Mesenchymal stem cell (in vitro differentiated cells and primary cell): ENCODE results near the gene VTI1A.

Experiments
- DNase-seq: peaks from one replicate; pipeline ENCODE4 v3.0.0-alpha.2; 2013
- H2AFZ ChIP-seq: one replicate; pipeline ENCODE4 v1.6.1; 2013; ENCODE audit warnings: low read depth, mild to moderate bottlenecking, control low read depth, inconsistent platforms, low read length, moderate library complexity
- H2AK5ac ChIP-seq: 2 replicates; pipeline ENCODE4 v1.6.1; 2013; ENCODE audit warnings: low read length, moderate library complexity, mild to moderate bottlenecking, inconsistent platforms; ENCODE audit not compliant: severe bottlenecking
- H2BK120ac ChIP-seq: one replicate; pipeline ENCODE4 v1.6.1; 2013; ENCODE audit warnings: low read depth, mild to moderate bottlenecking, inconsistent platforms, low read length, moderate library complexity
- H2BK12ac ChIP-seq, 2 experiments: one replicate each; pipeline ENCODE4 v1.6.1; 2013; ENCODE audit warnings: inconsistent platforms in 2 of 2, low read length in 2 of 2, mild to moderate bottlenecking in 2 of 2, moderate library complexity in 2 of 2, control low read depth in 1 of 2
- H2BK15ac ChIP-seq: one replicate; pipeline ENCODE4 v1.6.1; 2013; ENCODE audit warnings: mild to moderate bottlenecking, low read depth, inconsistent platforms; ENCODE audit not compliant: poor library complexity, severe bottlenecking
- H2BK5ac ChIP-seq: 2 replicates; pipeline ENCODE4 v1.6.1; 2013; ENCODE audit warnings: low read depth, mild to moderate bottlenecking, low read length, control low read depth, inconsistent platforms; ENCODE audit not compliant: poor library complexity, severe bottlenecking
- H3K14ac ChIP-seq, 2 experiments: one replicate each; pipeline ENCODE4 v1.6.1; 2013; ENCODE audit warnings: inconsistent platforms in 2 of 2, low read length in 2 of 2, control low read depth in 1 of 2, mild to moderate bottlenecking in 1 of 2, moderate library complexity in 1 of 2
- H3K18ac ChIP-seq, 2 experiments: one replicate each; pipeline ENCODE4 v1.6.1; 2013; ENCODE audit warnings: inconsistent platforms in 2 of 2, low read length in 2 of 2, control low read depth in 1 of 2, low read depth in 1 of 2, mild to moderate bottlenecking in 1 of 2
- H3K23ac ChIP-seq, 2 experiments: one replicate each; pipeline ENCODE4 v1.6.1; 2013; ENCODE audit warnings: inconsistent platforms in 2 of 2, low read length in 2 of 2, mild to moderate bottlenecking in 2 of 2, moderate library complexity in 2 of 2, control low read depth in 1 of 2
- H3K27ac ChIP-seq: 2 replicates; pipeline ENCODE4 v1.5.1; 2013; ENCODE audit warnings: mild to moderate bottlenecking, moderate library complexity, low read length, control low read depth, inconsistent platforms; ENCODE audit not compliant: poor library complexity, severe bottlenecking
- H3K27me3 ChIP-seq, 2 experiments: 2 replicates each; pipeline versions ENCODE4 v1.6.1 to v1.7.0; 2013; ENCODE audit warnings: low read length in 2 of 2, mild to moderate bottlenecking in 2 of 2, moderate library complexity in 2 of 2, control low read depth in 1 of 2, inconsistent platforms in 1 of 2; ENCODE audit not compliant: control insufficient read depth in 1 of 2, insufficient read depth in 1 of 2
- H3K36me3 ChIP-seq, 2 experiments: 2 replicates each; pipeline versions ENCODE4 v1.6.1 to v1.7.0; 2013; ENCODE audit warnings: low read length in 2 of 2, control low read depth in 1 of 2, inconsistent platforms in 1 of 2, low read depth in 1 of 2, mild to moderate bottlenecking in 1 of 2; ENCODE audit not compliant: insufficient read depth in 2 of 2, control insufficient read depth in 1 of 2
- H3K4ac ChIP-seq, 2 experiments: one replicate each; pipeline ENCODE4 v1.6.1; 2013; ENCODE audit warnings: inconsistent platforms in 2 of 2, low read length in 2 of 2, mild to moderate bottlenecking in 2 of 2, moderate library complexity in 2 of 2, control low read depth in 1 of 2, low read depth in 1 of 2
- H3K4me1 ChIP-seq: 2 replicates; pipeline ENCODE4 v1.6.1; 2013; ENCODE audit warnings: low read depth, low read length, control low read depth; ENCODE audit not compliant: control insufficient read depth, insufficient read depth
- H3K4me2 ChIP-seq: 2 replicates; pipeline ENCODE4 v1.6.1; 2013; ENCODE audit warnings: low read length, mild to moderate bottlenecking, inconsistent platforms; ENCODE audit not compliant: poor library complexity, severe bottlenecking
- H3K4me3 ChIP-seq, 2 experiments: 2 replicates each; pipeline versions ENCODE4 v1.5.1 to v1.7.0; 2013; ENCODE audit warnings: low read length in 2 of 2, mild to moderate bottlenecking in 2 of 2, control low read depth in 1 of 2, low read depth in 1 of 2; ENCODE audit not compliant: insufficient read depth in 1 of 2
- H3K79me1 ChIP-seq: replicated peaks from 2 replicates; pipeline ENCODE4 v1.6.1; 2013; ENCODE audit warnings: mild to moderate bottlenecking, control low read depth, low read length, inconsistent platforms; ENCODE audit not compliant: poor library complexity, severe bottlenecking
- H3K9ac ChIP-seq: 2 replicates; pipeline ENCODE4 v1.7.0; 2013; ENCODE audit warnings: mild to moderate bottlenecking, low read length, moderate library complexity
- H3K9me3 ChIP-seq: 2 replicates; pipeline ENCODE4 v1.7.0; 2013; ENCODE audit warnings: mild to moderate bottlenecking, low read length; ENCODE audit not compliant: control insufficient read depth
- H4K8ac ChIP-seq: one replicate; pipeline ENCODE4 v1.6.1; 2013; ENCODE audit warnings: inconsistent platforms, mild to moderate bottlenecking, low read length, moderate library complexity
- H4K91ac ChIP-seq: one replicate; pipeline ENCODE4 v1.6.1; 2013; ENCODE audit warnings: mild to moderate bottlenecking, low read length, inconsistent platforms
- WGBS: methylation state at CpG from one replicate; pipeline ENCODE4 v1.1.7; 2013; ENCODE audit warnings: mixed read lengths; 5-methylcytosine and 5-hydroxymethylcytosine counted together

VTI1A gene

GRCh38 chr10:112810711-112811151 is 363.7 kb downstream of the VTI1A start:
- no peak overlapping the region for H3K4me3 ChIP-seq
- H2BK120ac ChIP-seq, result no peak overlapping the region
- no peak overlapping the region for H2BK15ac ChIP-seq
- H3K27me3 ChIP-seq, result no peaks in the 10 kb centered on the region
- 71% methylated on average over 10 of the region's 10 CpGs for WGBS
- no peaks in the 10 kb centered on the region for H3K9me3 ChIP-seq
- peaks cover 27% of the 10 kb centered on the region for H3K4me1 ChIP-seq
- no peak overlapping the region for H3K27ac ChIP-seq
- peaks cover 0 to 3% of the 10 kb centered on the region in 2 experiments for H3K36me3 ChIP-seq
- H2AK5ac ChIP-seq, result peak overlapping the region; percentile 66
- H3K23ac ChIP-seq, result no peak overlapping the region
- H3K18ac ChIP-seq, result peak overlapping the region; percentile 50 to 75
- H3K14ac ChIP-seq, result peak overlapping the region in 1 of 2 experiments; percentile 74
- peak overlapping the region; percentile 3 for H2BK5ac ChIP-seq
- H2AFZ ChIP-seq, result no peak overlapping the region
- H4K91ac ChIP-seq, result peak overlapping the region; percentile 5
- DNase-seq, result no peak
- H3K79me1 ChIP-seq, result peaks cover 7% of the 10 kb centered on the region
- no peak overlapping the region for H3K9ac ChIP-seq
- H4K8ac ChIP-seq, result peak overlapping the region; percentile 59
- H3K4ac ChIP-seq, result peak overlapping the region in 1 of 2 experiments; percentile 73
- peak overlapping the region; percentile 69 to 82 for H2BK12ac ChIP-seq
- H3K4me2 ChIP-seq, result no peak overlapping the region

DNA sequence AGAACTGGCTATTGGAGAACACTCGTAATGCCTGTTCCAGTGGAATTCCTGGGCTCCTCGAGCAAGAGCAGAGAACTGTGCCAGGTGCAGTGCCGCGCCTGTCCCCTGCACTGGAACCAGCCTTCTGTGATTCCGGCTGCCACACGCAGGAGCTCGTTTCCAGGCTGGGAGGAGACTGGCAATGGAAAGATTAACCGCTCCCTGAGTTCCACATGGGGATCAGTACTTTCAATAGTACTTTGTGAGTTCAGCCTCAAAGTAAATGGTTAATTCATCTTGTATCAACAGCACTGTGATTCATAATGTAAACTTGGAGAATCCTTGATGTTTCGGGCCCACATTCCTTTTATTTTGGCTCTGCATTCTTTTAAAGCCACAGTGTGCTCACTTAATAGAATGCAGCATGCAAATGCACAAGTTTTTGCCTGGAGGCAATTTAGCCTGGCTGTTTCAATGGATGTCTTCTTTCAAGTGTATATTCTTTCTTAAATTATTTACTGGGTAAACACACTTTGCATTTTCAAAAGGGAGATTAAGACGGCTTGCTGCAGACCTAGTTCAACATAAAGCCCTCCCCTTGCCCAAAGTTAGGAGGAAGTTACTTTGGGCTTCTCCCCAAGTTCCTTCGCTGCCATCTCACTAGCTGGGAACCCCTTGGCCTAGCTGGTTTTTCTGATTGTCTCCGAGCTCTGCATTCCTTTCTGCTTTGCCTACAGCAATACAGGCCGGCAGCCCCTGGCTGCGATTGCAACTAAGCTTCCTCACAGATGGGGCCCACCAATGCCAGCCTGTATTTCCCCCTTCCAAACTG is 364.9 kb downstream of the VTI1A start:
- Histone ChIP-seq H3K27me3 (no peaks in the 10 kb centered on the region), H3K27ac (peak overlapping the region; percentile 96), H2BK5ac (peak overlapping the region; percentile 75), H3K4me3 (peak overlapping the region; percentile 14 to 76), H4K8ac (peak overlapping the region; percentile 79), H3K36me3 (peaks cover 3 to 4% of the 10 kb centered on the region in 2 experiments), H2BK120ac (peak overlapping the region; percentile 55), H3K18ac (peak overlapping the region; percentile 82 to 96), H2BK15ac (no peak overlapping the region), H3K9ac (peak overlapping the region; percentile 72), H3K79me1 (peaks cover 7% of the 10 kb centered on the region), H4K91ac (peak overlapping the region; percentile 76), H3K4ac (peak overlapping the region in 1 of 2 experiments; percentile 64), H2AFZ (no peak overlapping the region), H2BK12ac (peak overlapping the region; percentile 91 to 96), H2AK5ac (peak overlapping the region; percentile 99), H3K14ac (peak overlapping the region in 1 of 2 experiments; percentile 57), H3K4me2 (peak overlapping the region; percentile 59), H3K9me3 (no peaks in the 10 kb centered on the region), H3K4me1 (peaks cover 27% of the 10 kb centered on the region), H3K23ac (no peak overlapping the region)
- WGBS, result 7% methylated on average over 10 of the region's 14 CpGs
- peak; percentile 90 for DNase-seq

DNA sequence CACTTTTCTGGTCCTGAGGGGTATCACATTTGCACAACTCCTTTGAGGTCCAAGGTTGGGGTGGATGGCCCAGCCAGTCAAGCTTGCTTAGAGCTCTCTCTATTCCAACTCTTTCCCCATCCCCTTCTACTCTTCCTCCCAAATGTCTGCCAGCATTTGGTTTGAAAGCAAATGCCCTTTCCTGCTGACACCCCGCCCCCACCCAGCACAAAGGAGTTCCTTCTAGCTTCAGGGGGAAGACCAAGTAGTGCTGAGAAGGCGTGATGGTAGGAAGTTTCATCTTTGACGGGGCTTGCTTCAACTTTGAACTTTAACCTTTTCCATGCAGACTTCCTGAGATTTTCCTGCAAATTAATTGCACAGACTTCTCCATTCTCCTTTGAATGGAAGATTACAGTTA is 365.6 kb downstream of the VTI1A start:
- Histone ChIP-seq H3K27ac (peak overlapping the region; percentile 96), H4K8ac (peak overlapping the region; percentile 79), H3K23ac (peak overlapping the region in 1 of 2 experiments; percentile 47), H3K4me2 (no peak overlapping the region), H3K79me1 (peaks cover 7% of the 10 kb centered on the region), H2AK5ac (peak overlapping the region; percentile 99), H3K36me3 (peaks cover 3 to 9% of the 10 kb centered on the region in 2 experiments), H2BK120ac (no peak overlapping the region), H3K4me3 (no peak overlapping the region), H2BK5ac (peak overlapping the region; percentile 75), H3K9ac (no peak overlapping the region), H3K4ac (peak overlapping the region; percentile 24 to 46), H3K27me3 (no peaks in the 10 kb centered on the region), H3K9me3 (no peaks in the 10 kb centered on the region), H2BK12ac (peak overlapping the region; percentile 91 to 97), H2BK15ac (no peak overlapping the region), H4K91ac (peak overlapping the region; percentile 76), H3K14ac (no peak overlapping the region), H2AFZ (no peak overlapping the region), H3K18ac (peak overlapping the region; percentile 82 to 86), H3K4me1 (peaks cover 27% of the 10 kb centered on the region)
- no peak for DNase-seq
- 68% methylated on average over 3 of the region's 3 CpGs for WGBS

DNA sequence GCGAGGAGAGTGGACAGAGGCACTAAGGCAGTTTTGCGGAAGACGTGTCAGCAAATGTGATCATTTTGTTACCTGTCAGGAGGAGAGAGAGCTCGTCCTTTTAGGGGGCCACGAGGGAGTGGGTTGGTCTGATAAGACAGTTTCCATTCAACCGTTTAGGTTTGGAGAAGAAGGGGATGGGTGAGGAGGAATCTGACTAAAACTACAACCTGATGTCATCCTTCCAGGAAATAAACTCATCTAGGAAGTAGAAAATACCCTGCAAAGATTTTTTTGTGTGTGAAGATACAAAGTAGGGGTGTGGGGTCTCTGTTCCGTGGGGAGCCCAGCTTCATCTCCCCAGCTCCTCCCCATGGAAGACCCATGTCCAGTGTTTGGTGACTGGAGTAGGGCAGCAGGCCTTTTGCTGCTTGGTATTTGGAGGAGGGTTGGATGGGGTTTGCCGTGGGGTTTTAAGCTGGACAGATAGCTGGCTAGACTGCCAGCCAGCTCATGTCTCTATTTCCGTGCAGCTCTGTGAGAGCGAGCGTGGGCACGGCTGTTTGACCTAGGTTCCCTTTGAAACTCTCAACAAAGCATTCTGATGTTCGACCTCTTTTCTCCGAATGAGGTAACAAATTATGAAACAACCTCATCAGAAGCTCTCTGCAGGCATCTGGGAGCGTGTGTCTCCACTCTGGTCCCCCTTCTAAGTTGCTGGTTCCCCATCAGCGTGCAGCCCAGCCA is 367.0 kb downstream of the VTI1A start:
- H2BK5ac ChIP-seq, result no peak overlapping the region
- no peak overlapping the region for H3K4me2 ChIP-seq
- peaks cover 7% of the 10 kb centered on the region for H3K79me1 ChIP-seq
- WGBS, result 76% methylated on average over 14 of the region's 16 CpGs
- H2BK12ac ChIP-seq, result peak overlapping the region; percentile 43 to 75
- H2BK15ac ChIP-seq, result no peak overlapping the region
- H3K14ac ChIP-seq, result no peak overlapping the region
- peak overlapping the region; percentile 92 for H2AK5ac ChIP-seq
- peak overlapping the region; percentile 42 to 67 for H3K18ac ChIP-seq
- H2BK120ac ChIP-seq, result no peak overlapping the region
- H3K9me3 ChIP-seq, result no peaks in the 10 kb centered on the region
- H3K9ac ChIP-seq, result no peak overlapping the region
- no peak overlapping the region for H2AFZ ChIP-seq
- no peak overlapping the region for H3K4me3 ChIP-seq
- H3K36me3 ChIP-seq, result peaks cover 3 to 9% of the 10 kb centered on the region in 2 experiments
- H4K8ac ChIP-seq, result no peak overlapping the region
- no peak overlapping the region for H3K4ac ChIP-seq
- peak overlapping the region in 1 of 2 experiments; percentile 70 for H3K23ac ChIP-seq
- peak overlapping the region; percentile 47 for H4K91ac ChIP-seq
- H3K27ac ChIP-seq, result no peak overlapping the region
- no peak for DNase-seq
- peaks cover 24% of the 10 kb centered on the region for H3K4me1 ChIP-seq
- no peaks in the 10 kb centered on the region for H3K27me3 ChIP-seq
